Kidney (tissue), 22 donors: ENCODE results near the gene UNC13A. TPM values are rescaled to one million over a fixed set of nuclear protein-coding genes. Genes with fewer than 3 reads are reported as not detected.
A peak's percentile ranks its signal among the peaks of the same experiment; 100 is the strongest.

Experiments used
- DNase-seq, 5 donors: peaks; one replicate each; pipeline ENCODE4 v3.0.0-alpha.2; 2013 to 2020
- FAIRE-seq: peaks from 2 replicates; lab custom pipeline; 2012; peaks lifted over from hg19 to GRCh38; lab: Jason Lieb, UNC
- H3K27ac ChIP-seq, 2 donors: one replicate each; pipeline ENCODE4 v1.7.0; 2013; ENCODE audit warnings: low read depth in 2 of 2, low read length in 2 of 2, inconsistent platforms in 1 of 2
- H3K27me3 ChIP-seq: one replicate; pipeline ENCODE4 v1.7.1; 2013; ENCODE audit warnings: low read length, inconsistent platforms; ENCODE audit not compliant: control insufficient read depth, insufficient read depth
- H3K36me3 ChIP-seq, 3 donors: one replicate each; pipeline versions ENCODE4 v1.7.0 to v1.7.1; 2013; ENCODE audit warnings: low read length in 3 of 3, control low read depth in 1 of 3, inconsistent platforms in 1 of 3; ENCODE audit not compliant: insufficient read depth in 3 of 3, control insufficient read depth in 2 of 3
- H3K4me1 ChIP-seq, 3 donors: one replicate each; pipeline versions ENCODE4 v1.7.0 to v1.7.1; 2013; ENCODE audit warnings: low read length in 3 of 3, inconsistent platforms in 1 of 3, low read depth in 1 of 3; ENCODE audit not compliant: control insufficient read depth in 2 of 3, insufficient read depth in 2 of 3
- H3K4me3 ChIP-seq, 3 donors: one replicate each; pipeline versions ENCODE4 v1.7.0 to v1.8.1; 2013; ENCODE audit warnings: low read length in 3 of 3, control low read depth in 1 of 3, inconsistent platforms in 1 of 3
- H3K9ac ChIP-seq, 3 donors: one replicate each; pipeline versions ENCODE4 v1.7.0 to v1.7.1; 2013; ENCODE audit warnings: low read length in 3 of 3, control low read depth in 1 of 3, inconsistent platforms in 1 of 3
- H3K9me3 ChIP-seq, 3 donors: one replicate each; pipeline versions ENCODE4 v1.7.0 to v1.7.1; 2013; ENCODE audit warnings: low read length in 3 of 3, control low read depth in 1 of 3, inconsistent platforms in 1 of 3; ENCODE audit not compliant: control insufficient read depth in 2 of 3, insufficient read depth in 1 of 3
- intact Hi-C: fragments of 100-400 bp; cut with DNase I; formaldehyde crosslinking; loops from one replicate; pipeline ENCODE4 v1.11.1; 2022
- long read RNA-seq, 10 donors: library from polyadenylated mRNA in 1 of 10; unstranded in 1 of 10; transcript quantifications; one replicate each; pipeline ENCODE4 v2.0.0 and lab custom pipeline, GENCODE V29; 2021 to 2026
- polyA plus RNA-seq: library from polyadenylated mRNA; stranded (reverse); fragments of 350-450 nt; fragmentation: Illumina TruSeq; extraction: RNeasy Lipid Tissue Mini Kit (QIAGEN cat#74804); gene quantifications from one replicate; pipeline ENCODE4 v1.2.3, GENCODE V29; 2014; ENCODE audit warnings: low read depth, low replicate concordance; ENCODE audit not compliant: insufficient read depth
- total RNA-seq: library from RNA; stranded (reverse); fragmentation: NEBNext Ultra II Directional; extraction: Animal tissue kit (Norgen Biotek cat#: 25700); gene quantifications from one replicate; pipeline ENCODE4 v1.2.1, GENCODE V29; 2021
- TF ChIP-seq, protein P1 (sequence below): IDR thresholded peaks from 3 replicates; pipeline ENCODE4 v1.5.1; 2012; ENCODE audit warnings: mild to moderate bottlenecking, moderate library complexity, borderline replicate concordance; ENCODE audit not compliant: insufficient read depth; ENCODE audit errors: extremely low read depth
- donor health status: control.
- donor health status: control.
- donor health status: control.
- donor health status: control.
- donor health status: control.
- donor health status: DM: yes; HTN: yes; CAD: no.
- donor health status: Normal renal cell carcinoma (clear cell type).

Gene UNC13A
- total RNA-seq (2.2 TPM), polyA plus RNA-seq (0.06 TPM)
- long read RNA-seq, donor 1, partial matches to known transcripts: 5 of 5 reads
- long read RNA-seq, donor 1, other reads (novel, unspliced or antisense): 0 of 5 reads
- long read RNA-seq, donor 2: 0 reads
- long read RNA-seq, donor 3: 0 reads
- long read RNA-seq, donor 4, partial matches to known transcripts: 30 of 30 reads
- long read RNA-seq, donor 4, other reads (novel, unspliced or antisense): 0 of 30 reads
- long read RNA-seq, donor 5: 0 reads
- long read RNA-seq, donor 6: 0 reads
- long read RNA-seq, donor 7, partial matches to known transcripts: 0 of 1 reads
- long read RNA-seq, donor 7, other reads (novel, unspliced or antisense): 1 of 1 reads
- long read RNA-seq, donor 8: 0 reads
- long read RNA-seq, donor 9: 0 reads
- long read RNA-seq, donor 10: 0 reads

DNA sequence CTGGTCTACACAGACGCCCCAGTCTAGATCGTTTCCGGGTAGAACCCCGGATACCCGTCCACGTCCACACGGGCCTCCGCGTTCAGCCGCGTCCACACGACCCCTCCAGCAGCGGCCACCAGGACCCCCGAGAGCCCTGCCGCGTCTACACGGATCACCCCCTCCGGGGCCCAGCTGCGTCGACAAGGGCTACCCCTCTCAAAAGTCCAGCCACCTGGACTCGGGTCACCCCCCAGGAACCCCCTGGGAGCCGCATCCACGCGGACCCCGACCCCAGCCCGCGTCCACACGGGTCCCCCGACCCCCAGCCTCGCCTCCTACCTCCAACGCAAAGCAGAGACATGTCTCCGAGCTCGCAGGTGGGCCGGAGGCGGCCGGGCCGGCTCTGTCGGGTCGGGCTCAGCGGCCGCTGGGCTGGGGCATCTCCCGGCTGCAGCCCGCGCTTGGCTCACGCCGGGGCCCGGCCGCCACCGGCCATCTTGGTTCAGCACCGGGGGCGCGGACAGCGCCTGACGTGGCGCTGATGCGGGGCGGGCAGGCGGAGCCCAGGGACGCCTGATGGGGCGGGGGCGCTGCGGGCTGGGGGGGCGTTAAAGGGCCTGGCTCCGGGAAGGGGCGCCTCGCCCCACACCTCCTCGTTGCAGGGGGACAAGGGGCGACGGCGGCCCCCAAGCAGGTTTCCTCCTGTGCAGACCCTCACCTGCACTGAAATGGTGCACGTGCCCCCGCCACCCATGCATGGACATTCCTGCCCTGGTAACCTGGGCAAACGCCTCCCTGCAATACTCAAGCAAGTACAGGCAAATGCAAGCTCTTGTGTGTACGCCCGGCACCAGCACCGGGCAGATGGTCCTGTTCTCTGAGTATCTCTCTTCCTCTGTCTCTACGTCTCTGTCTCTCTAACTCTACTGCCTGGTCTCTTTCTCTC is at the start of gene UNC13A:
Gene UNC13A, minus strand, starts transcription at position 498 of the 928 bp plus-strand sequence. Its CDS starts 155 bp downstream, at position 343.
- TF ChIP-seq, protein P1, sequence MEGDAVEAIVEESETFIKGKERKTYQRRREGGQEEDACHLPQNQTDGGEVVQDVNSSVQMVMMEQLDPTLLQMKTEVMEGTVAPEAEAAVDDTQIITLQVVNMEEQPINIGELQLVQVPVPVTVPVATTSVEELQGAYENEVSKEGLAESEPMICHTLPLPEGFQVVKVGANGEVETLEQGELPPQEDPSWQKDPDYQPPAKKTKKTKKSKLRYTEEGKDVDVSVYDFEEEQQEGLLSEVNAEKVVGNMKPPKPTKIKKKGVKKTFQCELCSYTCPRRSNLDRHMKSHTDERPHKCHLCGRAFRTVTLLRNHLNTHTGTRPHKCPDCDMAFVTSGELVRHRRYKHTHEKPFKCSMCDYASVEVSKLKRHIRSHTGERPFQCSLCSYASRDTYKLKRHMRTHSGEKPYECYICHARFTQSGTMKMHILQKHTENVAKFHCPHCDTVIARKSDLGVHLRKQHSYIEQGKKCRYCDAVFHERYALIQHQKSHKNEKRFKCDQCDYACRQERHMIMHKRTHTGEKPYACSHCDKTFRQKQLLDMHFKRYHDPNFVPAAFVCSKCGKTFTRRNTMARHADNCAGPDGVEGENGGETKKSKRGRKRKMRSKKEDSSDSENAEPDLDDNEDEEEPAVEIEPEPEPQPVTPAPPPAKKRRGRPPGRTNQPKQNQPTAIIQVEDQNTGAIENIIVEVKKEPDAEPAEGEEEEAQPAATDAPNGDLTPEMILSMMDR: no peak
- no peak within 1 kb of the TSS for H3K27ac ChIP-seq
- H3K4me3 ChIP-seq: no peak within 1 kb of the TSS
- intact Hi-C loops: no loop called here
- H3K4me1 ChIP-seq: no peaks in the 10 kb centered on the region
- no peak for FAIRE-seq
- peak; percentile 71 to 88 (median 81) for DNase-seq
- H3K27me3 ChIP-seq: peaks cover 10% of the 10 kb centered on the region
- H3K36me3 ChIP-seq: no peaks in the 10 kb centered on the region
- H3K9me3 ChIP-seq: no peaks in the 10 kb centered on the region
- no peak within 1 kb of the TSS for H3K9ac ChIP-seq

DNA sequence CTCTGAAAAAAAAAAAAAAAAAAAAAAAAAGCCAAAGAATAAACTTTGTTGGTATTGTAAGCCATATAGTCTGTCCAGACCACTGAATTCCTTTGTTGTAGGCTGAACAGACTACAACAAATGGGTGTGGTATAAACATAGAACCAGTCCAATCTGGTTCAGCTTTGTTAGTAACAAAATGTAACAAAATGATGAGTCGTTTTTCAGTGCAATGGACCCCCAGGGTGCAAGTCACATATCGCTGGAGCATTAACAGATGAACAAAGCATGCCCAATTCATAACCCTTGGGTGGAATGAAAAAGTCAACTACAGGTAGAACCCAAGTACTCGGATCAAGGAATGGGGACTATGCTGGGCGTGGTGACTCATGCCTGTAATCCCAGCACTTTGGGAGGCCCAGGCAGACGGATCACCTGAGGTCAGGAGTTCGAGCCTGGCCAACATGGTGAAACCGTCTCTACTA is 49.6 kb upstream of the UNC13A start:
- no peak overlapping the region for H3K4me3 ChIP-seq

DNA sequence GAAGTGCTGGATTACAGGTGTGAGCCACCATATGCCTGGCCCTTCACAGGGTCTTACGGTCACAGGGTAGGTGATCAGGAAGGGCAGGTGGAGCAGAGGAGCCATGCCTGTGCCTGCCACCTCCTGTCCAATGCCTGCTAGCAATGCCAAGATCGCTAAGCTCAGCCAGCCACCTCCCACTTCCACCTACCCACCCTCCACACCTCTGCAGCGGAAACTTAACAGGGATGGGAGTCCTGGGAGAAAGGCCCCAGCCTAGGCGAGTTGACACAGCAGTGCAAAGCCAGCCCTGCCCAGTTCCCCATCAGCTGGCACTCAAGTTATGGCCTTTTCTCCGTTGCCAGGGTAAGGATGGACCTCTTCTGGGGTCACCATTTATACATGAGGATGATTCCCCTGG is 47.3 kb upstream of the UNC13A start:
- Histone ChIP-seq H3K4me3 (no peak overlapping the region), H3K9ac (no peak overlapping the region), H3K27me3 (no peaks in the 10 kb centered on the region), H3K4me1 (no peaks in the 10 kb centered on the region), H3K27ac (no peak overlapping the region), H3K9me3 (no peaks in the 10 kb centered on the region), H3K36me3 (peaks cover 4 to 14% (median 8%) of the 10 kb centered on the region in 3 donors)
- DNase-seq (no peak), FAIRE-seq (no peak)
- intact Hi-C loops: no loop called here
- TF ChIP-seq, protein P1: no peak

More for the DNA sequence above, 49.6 kb upstream of the UNC13A start:
- Histone ChIP-seq H3K9me3 (no peaks in the 10 kb centered on the region), H3K27ac (no peak overlapping the region), H3K9ac (no peak overlapping the region), H3K4me1 (no peaks in the 10 kb centered on the region), H3K36me3 (peaks cover 0 to 8% (median 7%) of the 10 kb centered on the region in 3 donors), H3K27me3 (no peaks in the 10 kb centered on the region)
- TF ChIP-seq, protein P1: no peak
- intact Hi-C loops: no loop called here
- DNase-seq (no peak), FAIRE-seq (no peak)
